NCI-H526 treated with DMSO at 0.1 percent for 48 hours (cell line): ENCODE data around the gene NCOR1.
"Not testable (repeated sequence)": the region's sequence is repeated elsewhere in the genome, so short reads cannot be mapped to it uniquely, and the experiment has no call there.

ENCODE experiments used
- DNase-seq: peaks from one replicate; lab custom pipeline; 2025; lab: John Stamatoyannopoulos, UW

Gene NCOR1

GRCh38 chr17:16214190-16215001 is 938 bp downstream of the NCOR1 start:
- peak; percentile 36 for DNase-seq

DNA sequence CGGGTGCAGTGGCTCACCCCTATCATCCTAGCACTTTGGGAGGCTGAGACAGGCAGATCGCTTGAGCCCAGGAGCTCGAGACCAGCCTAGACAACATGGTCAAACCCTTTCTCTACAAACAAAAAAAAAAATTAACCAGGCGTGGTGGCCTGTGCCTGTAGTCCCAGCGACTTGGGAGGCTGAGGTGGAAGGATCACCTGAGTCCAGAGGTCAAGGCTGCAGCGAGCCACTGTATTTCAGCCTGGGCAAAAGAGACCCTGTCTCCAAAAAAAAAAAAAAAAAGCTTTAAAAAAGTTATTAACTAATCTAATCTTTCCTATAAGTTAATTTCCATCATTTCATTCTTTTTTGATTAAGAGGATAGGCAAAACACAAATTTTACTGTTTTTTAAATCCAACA is 2.5 kb downstream of the NCOR1 start:
- no peak for DNase-seq

GRCh38 chr17:16211590-16211989 is 3.7 kb downstream of the NCOR1 start:
- no peak for DNase-seq

- DNase-seq: not testable (repeated sequence)
Measured at GRCh38 chr17:16204763-16205162, 10.6 kb downstream of the NCOR1 start.

GRCh38 chr17:16202554-16203500 is 12.5 kb downstream of the NCOR1 start:
- DNase-seq: not testable (repeated sequence)

DNA sequence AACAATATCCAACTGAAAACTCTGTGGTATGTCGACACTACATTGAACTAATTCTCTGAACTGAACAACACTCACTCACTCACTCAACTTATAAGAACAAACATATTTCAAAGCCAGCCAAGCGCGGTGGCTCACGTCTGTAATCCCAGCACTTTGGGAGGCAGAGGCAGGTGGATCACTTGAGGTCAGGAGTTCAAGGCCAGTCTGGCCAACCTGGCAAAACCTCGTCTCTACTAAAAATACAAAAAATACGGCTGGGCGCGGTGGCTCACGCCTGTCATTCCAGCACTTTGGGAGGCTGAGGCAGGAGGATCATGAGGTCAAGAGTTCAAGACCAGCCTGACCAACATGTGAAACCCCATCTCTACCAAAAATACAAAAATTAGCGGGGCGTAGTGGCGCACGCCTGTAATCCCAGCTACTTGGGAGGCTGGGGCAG is 13.6 kb downstream of the NCOR1 start:
- DNase-seq: not testable (repeated sequence)

DNA sequence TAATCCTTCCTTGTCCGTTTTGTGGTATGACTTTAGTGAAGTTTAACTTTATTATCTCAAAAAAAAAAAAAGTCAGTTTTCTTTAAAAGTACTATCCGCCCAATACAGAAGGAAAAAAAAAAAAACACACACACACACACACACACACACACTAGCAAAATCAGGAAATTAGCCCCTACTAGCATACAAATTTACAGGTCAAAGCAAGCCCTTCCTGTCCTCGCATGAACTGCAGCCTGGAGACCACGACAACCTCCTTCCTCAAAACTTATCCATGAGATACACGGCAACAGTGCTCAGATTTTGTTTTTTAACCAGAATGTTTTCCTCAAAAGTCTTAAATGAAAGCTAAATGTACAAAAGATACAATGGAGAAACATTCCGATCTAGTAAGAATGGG is 16.2 kb downstream of the NCOR1 start:
- no peak for DNase-seq

- no peak for DNase-seq
Measured at GRCh38 chr17:16197276-16197675, 18.1 kb downstream of the NCOR1 start.

- DNase-seq: not testable (repeated sequence)
Measured at GRCh38 chr17:16194307-16194835, 21.0 kb downstream of the NCOR1 start.

DNA sequence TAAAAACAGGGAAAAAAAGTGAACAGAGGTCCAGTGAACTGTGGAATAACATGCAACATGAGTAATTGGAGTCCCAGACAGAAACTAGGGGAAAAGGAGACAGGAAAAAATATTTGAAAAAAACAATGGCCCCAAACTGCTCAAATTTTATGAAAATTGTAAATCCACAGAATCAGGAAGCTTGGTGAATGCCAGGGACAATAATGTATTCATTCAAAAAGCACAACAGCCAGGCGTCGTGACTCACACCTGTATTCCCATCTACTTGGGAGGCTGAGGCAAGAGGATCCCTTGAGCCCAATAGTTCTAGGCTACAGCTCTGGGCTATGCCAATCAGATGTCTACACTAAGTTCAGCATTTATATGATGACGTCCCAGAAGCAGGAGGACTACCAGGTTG is 23.7 kb downstream of the NCOR1 start:
- DNase-seq: no peak

DNA sequence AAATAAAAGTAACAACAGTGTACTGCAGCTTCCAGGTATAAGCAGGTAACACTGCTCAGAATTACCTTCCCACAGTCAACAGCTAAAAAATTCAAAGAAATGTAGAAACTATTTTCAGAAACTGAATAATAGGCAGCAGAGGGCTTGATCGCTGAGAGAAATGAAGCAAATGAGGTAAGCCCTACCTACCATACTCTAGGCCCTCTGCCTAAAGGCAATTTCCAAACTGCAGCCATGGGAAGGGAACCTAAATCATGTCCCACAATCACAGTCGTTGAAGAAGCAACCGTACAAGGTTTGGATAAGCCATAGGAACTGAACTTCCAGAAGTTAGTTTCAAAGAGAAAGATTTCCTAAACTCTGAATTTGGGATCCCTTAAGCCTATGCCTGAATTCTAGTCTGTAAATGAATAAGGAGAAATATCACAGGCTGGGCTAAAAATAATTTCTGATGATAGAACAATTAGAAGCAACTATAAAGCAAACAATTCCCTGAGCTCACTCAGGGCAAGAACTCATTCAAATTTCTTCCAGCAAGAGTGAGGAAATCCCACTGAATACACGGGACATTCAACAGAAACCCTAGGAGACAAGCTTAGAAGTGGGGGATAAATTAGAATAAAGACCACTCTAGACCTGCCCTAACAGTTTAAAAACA is 24.5 kb downstream of the NCOR1 start:
- DNase-seq: no peak

- DNase-seq: no peak
Measured at GRCh38 chr17:16189791-16190348, 25.5 kb downstream of the NCOR1 start.

DNA sequence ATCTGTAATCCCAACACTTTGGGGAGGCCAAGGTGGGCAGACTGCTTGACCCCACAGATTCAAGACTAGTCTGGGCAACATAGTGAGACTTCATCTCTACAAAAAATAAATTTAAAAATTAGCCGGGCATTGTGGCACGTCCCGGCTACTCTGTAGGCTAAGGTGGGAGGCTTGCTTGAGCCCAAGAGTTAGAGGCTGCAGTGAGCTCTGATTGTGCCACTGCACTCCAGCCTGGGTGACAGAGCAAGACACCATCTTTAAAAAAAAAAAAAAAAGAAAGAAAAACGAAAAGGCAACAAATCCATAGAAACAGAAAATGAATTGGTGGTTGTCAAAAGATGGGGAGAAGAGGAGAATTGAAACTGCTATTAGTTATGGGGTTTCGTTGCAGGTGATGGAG is 27.7 kb downstream of the NCOR1 start:
- DNase-seq: no peak

- DNase-seq: no peak
Measured at GRCh38 chr17:16181581-16181980, 33.8 kb downstream of the NCOR1 start.

GRCh38 chr17:16178836-16179235 is 36.5 kb downstream of the NCOR1 start:
- DNase-seq: no peak

DNA sequence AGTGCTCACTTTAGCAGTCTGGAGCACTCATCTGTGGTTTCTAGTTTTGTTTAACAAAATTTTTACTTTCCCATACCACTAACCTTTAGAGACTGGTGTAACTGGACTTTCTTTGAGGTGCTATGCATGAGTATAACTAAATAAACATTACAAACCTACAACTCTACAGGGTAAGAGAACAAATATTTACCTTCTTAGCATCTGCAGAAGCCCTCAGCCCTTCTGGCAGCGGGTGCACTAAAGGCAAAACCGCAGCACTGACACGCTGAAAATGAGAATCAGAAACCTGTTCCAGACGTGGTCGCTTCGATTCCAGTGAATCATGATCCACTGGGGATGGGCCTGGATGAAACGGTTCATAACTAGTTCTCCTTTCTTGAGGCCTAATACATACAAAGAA is 43.7 kb downstream of the NCOR1 start:
- peak; percentile 92 for DNase-seq

GRCh38 chr17:16166766-16167165 is 48.6 kb downstream of the NCOR1 start:
- DNase-seq: not testable (repeated sequence)

GRCh38 chr17:16158714-16159113 is 56.6 kb downstream of the NCOR1 start:
- DNase-seq: no peak

DNA sequence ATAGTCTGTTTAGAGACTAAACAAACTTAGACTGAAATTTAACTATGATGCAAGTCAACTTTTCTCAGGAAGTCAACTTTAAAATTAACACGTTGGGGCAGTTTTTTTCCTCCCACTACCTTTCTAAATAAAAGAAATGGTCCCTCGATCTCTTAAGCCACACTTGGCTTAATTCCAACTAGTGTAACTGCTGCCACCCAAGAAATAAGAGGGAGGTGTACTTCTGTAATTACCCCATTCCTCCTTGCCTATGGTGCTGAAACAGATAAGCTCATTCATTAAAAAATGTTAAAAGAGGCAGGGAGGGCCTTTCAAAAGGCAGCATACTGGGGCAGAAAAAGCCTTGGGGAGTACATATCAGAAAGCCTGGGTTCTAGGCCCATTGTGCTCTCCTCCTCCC is 59.8 kb downstream of the NCOR1 start:
- DNase-seq: no peak

GRCh38 chr17:16152326-16152725 is 63.0 kb downstream of the NCOR1 start:
- not testable (repeated sequence) for DNase-seq

DNA sequence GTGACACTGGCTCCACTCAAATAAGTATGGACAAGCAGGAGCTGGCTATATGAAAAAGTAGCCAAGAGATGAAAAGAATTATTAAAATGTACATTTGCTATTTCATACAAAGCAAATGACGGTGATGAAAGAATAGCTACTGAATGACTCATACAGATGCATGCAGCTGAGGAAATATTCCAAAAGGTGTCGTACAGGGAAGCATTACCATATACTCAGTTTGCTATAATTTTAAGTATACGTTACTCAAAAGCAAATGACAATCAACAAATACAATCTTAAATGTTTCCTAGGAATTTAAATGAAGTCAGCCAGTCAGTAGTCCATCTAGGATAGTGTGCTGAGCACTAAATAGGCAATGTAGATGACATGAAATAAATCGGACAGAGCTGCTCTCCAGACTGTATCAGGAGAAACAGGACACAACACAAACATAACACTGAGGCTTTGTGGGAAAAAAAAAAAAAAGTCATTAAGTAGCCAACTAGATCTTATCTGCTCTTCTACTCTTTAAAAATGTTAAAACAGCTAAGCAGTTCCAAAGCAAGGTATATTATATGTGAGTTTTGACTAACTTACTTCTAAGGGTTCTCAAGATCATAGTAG is 65.0 kb downstream of the NCOR1 start:
- peak; percentile 15 for DNase-seq
